HCT116 (cell line): ENCODE data around the gene PKHD1. TPM values are rescaled to one million over a fixed set of nuclear protein-coding genes. Genes with fewer than 3 reads are reported as not detected.

Experiments
- ATAC-seq: fragments of 200-7000 bp; cut with Tn5 transposase; 2 replicates; pipeline ENCODE4 v1.9.1; 2020; ENCODE audit warnings: mild to moderate bottlenecking, moderate library complexity
- BruUV-seq: library from RNA; stranded (reverse); fragments of 400-500 nt; replicated peaks from 2 replicates; lab custom pipeline; 2021; lab: Mats Ljungman, UMichigan
- CTCF ChIA-PET: fragments of 300-600 bp; sonication (Branson Sonifier 250); formaldehyde crosslinking; loops from one replicate; lab custom pipeline; 2021; ENCODE audit warnings: antibody characterized with exemption; lab: Charles Lee
- POLR2A ChIA-PET: fragments of 300-600, 350-600 bp; sonication (Branson Sonifier 250); formaldehyde crosslinking; loops from one replicate; lab custom pipeline; 2021; ENCODE audit warnings: antibody characterized with exemption; lab: Charles Lee
- RAD21 ChIA-PET, 2 experiments: fragments of 300-600 bp; sonication (Branson Sonifier 250); formaldehyde crosslinking; loops; one replicate each; lab custom pipeline; 2023; ENCODE audit warnings: low total read pairs in 2 of 2; ENCODE audit not compliant: uncharacterized antibody in 2 of 2, unreplicated experiment in 2 of 2, low non-redundant PET in 1 of 2; lab: Charles Lee
- DNase-seq: peaks from one replicate; pipeline ENCODE4 v3.0.0-alpha.2; 2010; ENCODE audit warnings: low read depth, low spot score
- H2AFZ ChIP-seq: fragments of 200-600 bp; shearing (Covaris generic), sonication (generic); 2 replicates; pipeline ENCODE4 v1.6.1; 2017; ENCODE audit warnings: low read depth, mixed run types, mixed read lengths, antibody characterized with exemption, low read length; ENCODE audit not compliant: poor library complexity, severe bottlenecking
- H3K27ac ChIP-seq: 2 replicates; pipeline ENCODE4 v1.5.1; 2012; ENCODE audit warnings: low read depth, low read length
- H3K27me3 ChIP-seq: fragments of 200-600 bp; sonication (generic); 2 replicates; pipeline ENCODE4 v1.6.1; 2016; ENCODE audit warnings: mixed run types, low read length, mixed read lengths; ENCODE audit not compliant: insufficient read depth
- H3K36me3 ChIP-seq, 2 experiments: fragments of 200-500 bp in 1 of 2; fragments of 200-600 bp in 1 of 2; sonication (Bioruptor generic) in 1 of 2; sonication (generic) in 1 of 2; 2 replicates each; pipeline versions ENCODE4 v1.5.1 to v1.6.1; 2014 to 2016; ENCODE audit warnings: low read length in 2 of 2, inconsistent platforms in 1 of 2, mixed read lengths in 1 of 2, mixed run types in 1 of 2; ENCODE audit not compliant: insufficient read depth in 2 of 2, control insufficient read depth in 1 of 2
- H3K4me1 ChIP-seq, 2 experiments: fragments of 200-600 bp in 1 of 2; sonication (generic) in 1 of 2; 2 replicates each; pipeline versions ENCODE4 v1.5.1 to v1.6.1; 2012 to 2017; ENCODE audit warnings: low read length in 2 of 2, inconsistent platforms in 1 of 2, mild to moderate bottlenecking in 1 of 2, mixed read lengths in 1 of 2, mixed run types in 1 of 2, moderate library complexity in 1 of 2; ENCODE audit not compliant: insufficient read depth in 2 of 2, control insufficient read depth in 1 of 2
- H3K4me2 ChIP-seq: fragments of 200-600 bp; sonication (generic); 2 replicates; pipeline ENCODE4 v1.6.1; 2017; ENCODE audit warnings: mixed run types, low read length, mixed read lengths
- H3K4me3 ChIP-seq, 2 experiments: fragments of 200-600 bp in 1 of 2; sonication (generic) in 1 of 2; replicated peaks in 1 of 2; 2 replicates each; pipeline ENCODE4 v1.5.1; 2011 to 2016; ENCODE audit warnings: low read length in 2 of 2, control low read depth in 1 of 2, low read depth in 1 of 2, mild to moderate bottlenecking in 1 of 2, mixed read lengths in 1 of 2, mixed run types in 1 of 2
- H3K79me2 ChIP-seq: fragments of 200-600 bp; sonication (generic); 2 replicates; pipeline ENCODE4 v1.6.1; 2017; ENCODE audit warnings: mild to moderate bottlenecking, mixed run types, low read length, moderate library complexity, mixed read lengths; ENCODE audit not compliant: insufficient read depth
- H3K9ac ChIP-seq: fragments of 200-600 bp; sonication (generic); 2 replicates; pipeline ENCODE4 v1.6.1; 2016; ENCODE audit warnings: low read length, mixed read lengths
- H3K9me2 ChIP-seq: fragments of 200-600 bp; sonication (generic), shearing (Covaris generic); 2 replicates; pipeline ENCODE4 v1.6.1; 2017; ENCODE audit warnings: mixed run types, mild to moderate bottlenecking, moderate library complexity; ENCODE audit not compliant: insufficient read depth
- H3K9me3 ChIP-seq, 2 experiments: fragments of 200-500 bp in 1 of 2; fragments of 200-600 bp in 1 of 2; sonication (Bioruptor generic) in 1 of 2; sonication (generic) in 1 of 2; 2 replicates each; pipeline ENCODE4 v1.6.1; 2014 to 2017; ENCODE audit warnings: low read length in 2 of 2, mixed read lengths in 2 of 2, inconsistent platforms in 1 of 2, low read depth in 1 of 2, mild to moderate bottlenecking in 1 of 2, mixed run types in 1 of 2, moderate library complexity in 1 of 2; ENCODE audit not compliant: control insufficient read depth in 1 of 2, insufficient read depth in 1 of 2
- H4K20me1 ChIP-seq: fragments of 200-600 bp; sonication (generic), shearing (Covaris generic); 2 replicates; pipeline ENCODE4 v1.6.1; 2017; ENCODE audit warnings: mixed run types, mild to moderate bottlenecking, moderate library complexity; ENCODE audit not compliant: insufficient read depth
- CBX3 ChIP-seq: IDR thresholded peaks from 2 replicates; pipeline ENCODE4 v1.6.1; 2012; ENCODE audit warnings: low read depth
- CEBPB ChIP-seq: IDR thresholded peaks from 2 replicates; pipeline ENCODE4 v1.6.1; 2012; ENCODE audit warnings: low read depth
- EGR1 ChIP-seq: IDR thresholded peaks from 2 replicates; pipeline ENCODE4 v1.6.1; 2012; ENCODE audit warnings: low read depth
- ELF1 ChIP-seq: IDR thresholded peaks from 2 replicates; pipeline ENCODE4 v1.6.1; 2012; ENCODE audit warnings: low read depth, borderline replicate concordance
- EZH2 ChIP-seq: fragments of 200-600 bp; sonication (generic); IDR thresholded peaks from 2 replicates; pipeline ENCODE4 v1.6.1; 2017; ENCODE audit warnings: antibody characterized with exemption, mixed run types
- EZH2phosphoT487 ChIP-seq: fragments of 200-600 bp; IDR thresholded peaks from 2 replicates; pipeline ENCODE4 v1.6.1; 2018; ENCODE audit warnings: antibody characterized with exemption, borderline replicate concordance
- FOSL1 ChIP-seq: IDR thresholded peaks from 2 replicates; pipeline ENCODE4 v1.6.1; 2012; ENCODE audit warnings: low read depth
- POLR2A ChIP-seq: IDR thresholded peaks from 2 replicates; pipeline ENCODE4 v1.7.0; 2011; ENCODE audit warnings: borderline replicate concordance; ENCODE audit not compliant: insufficient read depth, insufficient read length; ENCODE audit errors: extremely low read depth
- POLR2AphosphoS5 ChIP-seq: IDR thresholded peaks from 2 replicates; pipeline ENCODE4 v1.6.1; 2011; ENCODE audit warnings: mild to moderate bottlenecking, low read depth, low read length, moderate library complexity
- RAD21 ChIP-seq: IDR thresholded peaks from 2 replicates; pipeline ENCODE4 v1.6.1; 2012; ENCODE audit warnings: low read depth, mild to moderate bottlenecking
- REST ChIP-seq: IDR thresholded peaks from 2 replicates; pipeline ENCODE4 v1.6.1; 2012; ENCODE audit warnings: low read depth
- SIN3A ChIP-seq: IDR thresholded peaks from 2 replicates; pipeline ENCODE4 v1.6.1; 2012; ENCODE audit warnings: low read depth
- SRF ChIP-seq: IDR thresholded peaks from 2 replicates; pipeline ENCODE4 v1.6.1; 2012; ENCODE audit warnings: low read depth
- TCF7L2 ChIP-seq: IDR thresholded peaks from 2 replicates; pipeline ENCODE4 v1.7.0; 2011; ENCODE audit warnings: borderline replicate concordance, inconsistent platforms; ENCODE audit not compliant: insufficient read depth, insufficient read length; ENCODE audit errors: extremely low read depth
- ZBTB33 ChIP-seq: IDR thresholded peaks from 2 replicates; pipeline ENCODE4 v1.6.1; 2011; ENCODE audit warnings: mild to moderate bottlenecking, low read length, moderate library complexity; ENCODE audit not compliant: insufficient replicate concordance; ENCODE audit errors: extremely low read depth
- ZFX ChIP-seq: fragments of 450-650 bp; IDR thresholded peaks from 2 replicates; pipeline ENCODE4 v1.6.1; 2017
- ZNF274 ChIP-seq: fragments of 200-500 bp; sonication (Bioruptor generic); IDR thresholded peaks from 2 replicates; pipeline ENCODE4 v1.6.1; 2014; ENCODE audit warnings: mild to moderate bottlenecking, low read depth, low read length, inconsistent platforms
- intact Hi-C: fragments of 100-400 bp; cut with micrococcal nuclease; formaldehyde crosslinking; loops from 2 replicates; pipeline ENCODE4 v1.10.0; 2022
- total RNA-seq: library from RNA; stranded (reverse); gene quantifications from one replicate; pipeline ENCODE4 v1.2.1, GENCODE V29; 2021; ENCODE audit not compliant: unreplicated experiment
- TF ChIP-seq, protein P1 (sequence below): IDR thresholded peaks from 2 replicates; pipeline ENCODE4 v1.6.1; 2012

The PKHD1 gene
- total RNA-seq, 1 experiment from 2014 or later = not detected

DNA sequence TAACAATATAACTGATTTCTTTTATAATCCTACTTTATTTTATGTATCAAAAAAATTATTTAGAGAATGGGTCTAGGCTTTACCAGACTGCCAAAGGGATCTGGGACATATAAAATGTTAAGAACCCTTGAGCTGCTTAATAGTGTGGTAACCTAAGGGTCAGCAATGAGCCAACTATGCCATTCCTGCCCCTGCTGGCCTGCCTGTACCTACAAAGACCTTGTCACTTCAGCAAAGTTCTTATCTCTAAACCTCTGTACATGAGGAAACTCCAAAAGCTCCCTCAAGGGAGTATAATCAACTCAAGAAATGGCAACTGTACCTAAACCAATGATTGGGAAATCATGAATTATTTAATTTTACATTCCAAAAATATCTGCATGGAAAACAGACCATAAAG is 266.9 kb downstream of the PKHD1 start:
- ATAC-seq = no peak

More for the DNA sequence above, 266.9 kb downstream of the PKHD1 start:
- H3K9me3 ChIP-seq = no peaks in the 10 kb centered on the region
- H3K9ac ChIP-seq = no peak overlapping the region
- H3K27ac ChIP-seq = no peak overlapping the region
- no peaks in the 10 kb centered on the region for H4K20me1 ChIP-seq
- ChIA-PET RAD21 (no interaction called here), CTCF (no interaction called here), POLR2A (no interaction called here)
- no peaks in the 10 kb centered on the region for H3K79me2 ChIP-seq
- H2AFZ ChIP-seq = no peak overlapping the region
- no TSS peak for BruUV-seq
- no peak overlapping the region for H3K4me3 ChIP-seq
- DNase-seq = no peak
- intact Hi-C loops = no loop called here
- H3K4me1 ChIP-seq = no peaks in the 10 kb centered on the region
- no peaks in the 10 kb centered on the region for H3K27me3 ChIP-seq
- no peak for TF ChIP-seq SIN3A
- no peak for TF ChIP-seq ZBTB33
- no peak for TF ChIP-seq EZH2
- TF ChIP-seq POLR2AphosphoS5 = no peak
- TF ChIP-seq REST = no peak
- TF ChIP-seq EZH2phosphoT487 = no peak
- no peak for TF ChIP-seq TCF7L2
- TF ChIP-seq ZNF274 = no peak
- TF ChIP-seq CBX3 = no peak
- no peak for TF ChIP-seq RAD21
- no peak for TF ChIP-seq SRF
- TF ChIP-seq POLR2A = no peak
- no peak for TF ChIP-seq CEBPB
- TF ChIP-seq EGR1 = no peak
- no peak for TF ChIP-seq ELF1
- TF ChIP-seq ZFX = no peak
- no peak for TF ChIP-seq FOSL1
- TF ChIP-seq, protein P1, sequence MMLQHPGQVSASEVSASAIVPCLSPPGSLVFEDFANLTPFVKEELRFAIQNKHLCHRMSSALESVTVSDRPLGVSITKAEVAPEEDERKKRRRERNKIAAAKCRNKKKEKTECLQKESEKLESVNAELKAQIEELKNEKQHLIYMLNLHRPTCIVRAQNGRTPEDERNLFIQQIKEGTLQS = no peak
- H3K9me2 ChIP-seq = no peaks in the 10 kb centered on the region
- no peaks in the 10 kb centered on the region for H3K36me3 ChIP-seq
- H3K4me2 ChIP-seq = no peak overlapping the region
